GM23338 (cell line): ENCODE results near the gene PPID. TPM values are rescaled to one million over a fixed set of nuclear protein-coding genes. Genes with fewer than 3 reads are reported as not detected.

Source experiments
- ATAC-seq: fragments of 200-7000 bp; cut with Tn5 transposase; 3 replicates; pipeline ENCODE4 v1.9.1; 2020
- DNase-seq: peaks from one replicate; pipeline ENCODE4 v3.0.0-alpha.2; 2015; ENCODE audit warnings: low spot score
- H2AFZ ChIP-seq: fragments of 200-600 bp; sonication (generic); 2 replicates; pipeline ENCODE4 v1.8.0; 2016; ENCODE audit warnings: antibody characterized with exemption, mild to moderate bottlenecking, moderate library complexity
- H3F3A ChIP-seq: fragments of 200-600 bp; sonication (generic); replicated peaks from 2 replicates; pipeline ENCODE4 v1.8.0; 2017; ENCODE audit warnings: antibody characterized with exemption, mixed run types, low read depth
- H3K27ac ChIP-seq: fragments of 200-600 bp; sonication (generic); 2 replicates; pipeline ENCODE4 v1.6.1; 2016; ENCODE audit warnings: low read depth
- H3K27me3 ChIP-seq: fragments of 200-600 bp; sonication (generic); 2 replicates; pipeline ENCODE4 v1.8.0; 2016; ENCODE audit warnings: mild to moderate bottlenecking, mixed run types, moderate library complexity; ENCODE audit not compliant: insufficient read depth
- H3K36me3 ChIP-seq: fragments of 200-600 bp; sonication (generic); 2 replicates; pipeline ENCODE4 v1.8.0; 2016; ENCODE audit warnings: mild to moderate bottlenecking; ENCODE audit not compliant: insufficient read depth
- H3K4me1 ChIP-seq: fragments of 200-600 bp; sonication (generic); 2 replicates; pipeline ENCODE4 v1.8.0; 2016; ENCODE audit warnings: mild to moderate bottlenecking, moderate library complexity; ENCODE audit not compliant: insufficient read depth
- H3K4me2 ChIP-seq: fragments of 200-600 bp; sonication (generic); 2 replicates; pipeline ENCODE4 v1.7.1; 2017; ENCODE audit warnings: mixed run types
- H3K4me3 ChIP-seq: fragments of 200-600 bp; sonication (generic); 2 replicates; pipeline ENCODE4 v1.6.1; 2016; ENCODE audit warnings: mixed run types
- H3K79me2 ChIP-seq: fragments of 200-600 bp; sonication (generic); replicated peaks from 2 replicates; pipeline ENCODE4 v1.8.0; 2017; ENCODE audit warnings: mild to moderate bottlenecking; ENCODE audit not compliant: insufficient read depth
- H3K9me2 ChIP-seq: fragments of 200-600 bp; sonication (generic); 2 replicates; pipeline ENCODE4 v1.8.0; 2017; ENCODE audit not compliant: insufficient read depth
- H4K20me1 ChIP-seq: fragments of 200-600 bp; sonication (generic); replicated peaks from 2 replicates; pipeline ENCODE4 v1.8.0; 2017; ENCODE audit warnings: mild to moderate bottlenecking; ENCODE audit not compliant: insufficient read depth
- H3K27ac Mint-ChIP-seq: 2 replicates; pipeline ENCODE4 v1.8.0; 2020; ENCODE audit warnings: inconsistent platforms, mild to moderate bottlenecking, moderate library complexity, mixed read lengths
- H3K27me3 Mint-ChIP-seq: 3 replicates; pipeline ENCODE4 v1.8.0; 2022; ENCODE audit warnings: low read depth, mild to moderate bottlenecking, moderate library complexity, mixed read lengths, inconsistent platforms; ENCODE audit not compliant: insufficient read depth, poor library complexity
- H3K36me3 Mint-ChIP-seq: 3 replicates; pipeline ENCODE4 v1.8.0; 2021; ENCODE audit warnings: low read depth, mild to moderate bottlenecking, inconsistent platforms, moderate library complexity, mixed read lengths
- H3K4me1 Mint-ChIP-seq: 3 replicates; pipeline ENCODE4 v1.8.0; 2020; ENCODE audit warnings: mild to moderate bottlenecking, inconsistent platforms, mixed read lengths
- H3K4me3 Mint-ChIP-seq: 3 replicates; pipeline ENCODE4 v1.8.0; 2021; ENCODE audit warnings: moderate library complexity, mild to moderate bottlenecking, inconsistent platforms, mixed read lengths
- H3K9me3 Mint-ChIP-seq: 3 replicates; pipeline ENCODE4 v1.8.0; 2020; ENCODE audit warnings: moderate library complexity, mild to moderate bottlenecking, inconsistent platforms, mixed read lengths
- CREB1 ChIP-seq: fragments of 250-450 bp; sonication (Bioruptor Pico); IDR thresholded peaks from 2 replicates; pipeline ENCODE4 v1.5.0; 2020; ENCODE audit warnings: low read depth, mild to moderate bottlenecking, moderate library complexity
- ETS1 ChIP-seq: IDR thresholded peaks from 2 replicates; pipeline ENCODE4 v1.6.1; 2016; ENCODE audit warnings: antibody characterized with exemption
- EZH2 ChIP-seq: fragments of 200-600 bp; sonication (generic); IDR thresholded peaks from one replicate; pipeline ENCODE4 v1.8.0; 2017; ENCODE audit warnings: antibody characterized with exemption, mild to moderate bottlenecking, low read depth; ENCODE audit not compliant: unreplicated experiment
- EZH2phosphoT487 ChIP-seq: fragments of 200-600 bp; sonication (generic); IDR thresholded peaks from one replicate; pipeline ENCODE4 v1.8.1; 2018; ENCODE audit warnings: antibody characterized with exemption; ENCODE audit not compliant: unreplicated experiment
- JUNB ChIP-seq: IDR thresholded peaks from one replicate; pipeline ENCODE4 v1.6.1; 2016; ENCODE audit warnings: antibody characterized with exemption; ENCODE audit not compliant: unreplicated experiment
- NANOG ChIP-seq: IDR thresholded peaks from 2 replicates; pipeline ENCODE4 v1.6.1; 2016; ENCODE audit warnings: antibody characterized with exemption, borderline replicate concordance
- POLR2AphosphoS5 ChIP-seq: IDR thresholded peaks from 2 replicates; pipeline ENCODE4 v1.6.1; 2016; ENCODE audit warnings: antibody characterized with exemption, low read depth
- REST ChIP-seq: IDR thresholded peaks from one replicate; pipeline ENCODE4 v1.6.1; 2018; ENCODE audit warnings: antibody characterized with exemption; ENCODE audit not compliant: unreplicated experiment
- STAT1 ChIP-seq: IDR thresholded peaks from one replicate; pipeline ENCODE4 v1.6.1; 2016; ENCODE audit warnings: antibody characterized with exemption; ENCODE audit not compliant: unreplicated experiment
- ZNF114 ChIP-seq: fragments of 250-450 bp; sonication (Bioruptor Pico); IDR thresholded peaks from 2 replicates; pipeline ENCODE4 v1.5.0; 2020; ENCODE audit warnings: mild to moderate bottlenecking, moderate library complexity
- ZNF331 ChIP-seq: fragments of 250-450 bp; sonication (Bioruptor Pico); IDR thresholded peaks from 2 replicates; pipeline ENCODE4 v1.5.0; 2020; ENCODE audit warnings: low read depth, mild to moderate bottlenecking, moderate library complexity
- ZNF462 ChIP-seq: fragments of 250-450 bp; sonication (Bioruptor Pico); IDR thresholded peaks from 2 replicates; pipeline ENCODE4 v1.5.0; 2020; ENCODE audit warnings: mild to moderate bottlenecking, moderate library complexity
- polyA plus RNA-seq: library from polyadenylated mRNA; unstranded; fragments of >200 nt; fragmentation: Nextera tagmentation; extraction: Ambion mirVana; gene quantifications from 2 replicates; pipeline ENCODE4 v1.2.1, GENCODE V29; 2016
- total RNA-seq: library from RNA; depleted of rRNA; stranded (reverse); fragments of >200 nt; shearing (Covaris generic); gene quantifications from 2 replicates; pipeline ENCODE4 v1.2.3, GENCODE V29; 2014
- TF ChIP-seq, protein P1 (sequence below), 2 experiments: fragments of 200-600 bp in 1 of 2; sonication (generic) in 1 of 2; conservative IDR thresholded peaks; 2 replicates each; pipeline versions ENCODE4 v1.5.1 to v1.6.1; 2016 to 2017; ENCODE audit warnings: antibody characterized with exemption in 2 of 2, low read depth in 2 of 2, mild to moderate bottlenecking in 2 of 2, moderate library complexity in 1 of 2

The PPID gene
- total and polyA plus RNA-seq, 2 experiments from 2014 or later, result 56.6 to 66.2 TPM

GRCh38 chr4:158676076-158676475 lies 47.1 kb downstream of the PPID start:
- peaks cover 8% of the 10 kb centered on the region for H3K79me2 ChIP-seq
- H3K4me2 ChIP-seq, result no peak overlapping the region
- Mint-ChIP-seq H3K4me1 (peaks cover 8% of the 10 kb centered on the region; the same call in 2 of the 3 replicates), H3K27me3 (peaks cover 8% of the 10 kb centered on the region), H3K36me3 (peaks cover under 1% of the 10 kb centered on the region; the same call in 2 of the 3 replicates), H3K27ac (no peak overlapping the region), H3K4me3 (no peak overlapping the region), H3K9me3 (no peaks in the 10 kb centered on the region; the same call in 2 of the 3 replicates)
- DNase-seq, result no peak
- H4K20me1 ChIP-seq, result no peaks in the 10 kb centered on the region
- H2AFZ ChIP-seq, result no peak overlapping the region
- H3K4me1 ChIP-seq, result no peaks in the 10 kb centered on the region
- H3K4me3 ChIP-seq, result no peak overlapping the region
- H3K27me3 ChIP-seq, result no peaks in the 10 kb centered on the region
- TF ChIP-seq STAT1, result no peak
- no peak for TF ChIP-seq ZNF462 (CRISPR knock-in tag)
- no peak for TF ChIP-seq NANOG
- TF ChIP-seq ZNF114, result no peak
- TF ChIP-seq, protein P1, sequence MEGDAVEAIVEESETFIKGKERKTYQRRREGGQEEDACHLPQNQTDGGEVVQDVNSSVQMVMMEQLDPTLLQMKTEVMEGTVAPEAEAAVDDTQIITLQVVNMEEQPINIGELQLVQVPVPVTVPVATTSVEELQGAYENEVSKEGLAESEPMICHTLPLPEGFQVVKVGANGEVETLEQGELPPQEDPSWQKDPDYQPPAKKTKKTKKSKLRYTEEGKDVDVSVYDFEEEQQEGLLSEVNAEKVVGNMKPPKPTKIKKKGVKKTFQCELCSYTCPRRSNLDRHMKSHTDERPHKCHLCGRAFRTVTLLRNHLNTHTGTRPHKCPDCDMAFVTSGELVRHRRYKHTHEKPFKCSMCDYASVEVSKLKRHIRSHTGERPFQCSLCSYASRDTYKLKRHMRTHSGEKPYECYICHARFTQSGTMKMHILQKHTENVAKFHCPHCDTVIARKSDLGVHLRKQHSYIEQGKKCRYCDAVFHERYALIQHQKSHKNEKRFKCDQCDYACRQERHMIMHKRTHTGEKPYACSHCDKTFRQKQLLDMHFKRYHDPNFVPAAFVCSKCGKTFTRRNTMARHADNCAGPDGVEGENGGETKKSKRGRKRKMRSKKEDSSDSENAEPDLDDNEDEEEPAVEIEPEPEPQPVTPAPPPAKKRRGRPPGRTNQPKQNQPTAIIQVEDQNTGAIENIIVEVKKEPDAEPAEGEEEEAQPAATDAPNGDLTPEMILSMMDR (conservative IDR thresholded peaks at IDR 0.05; ENCODE audit: low read depth in 2 of 2), result no peak
- TF ChIP-seq POLR2AphosphoS5, result no peak
- no peak for TF ChIP-seq ETS1
- no peak for TF ChIP-seq JUNB
- no peak for TF ChIP-seq CREB1 (CRISPR knock-in tag)
- no peak for TF ChIP-seq EZH2phosphoT487
- TF ChIP-seq REST, result no peak
- no peak for TF ChIP-seq ZNF331 (CRISPR knock-in tag)
- no peak for TF ChIP-seq EZH2
- no peak overlapping the region for H3K27ac ChIP-seq
- no peak for ATAC-seq
- H3K36me3 ChIP-seq, result no peaks in the 10 kb centered on the region
- H3F3A ChIP-seq, result peaks cover 5% of the 10 kb centered on the region; the same call in 1 of the 2 replicates
- no peaks in the 10 kb centered on the region for H3K9me2 ChIP-seq
